Right cardiac atrium (tissue), 5 donors: ENCODE measurements around the gene MAST3. TPM values are rescaled to one million over a fixed set of nuclear protein-coding genes. Genes with fewer than 3 reads are reported as not detected.

Experiments used
- ATAC-seq, 2 donors: fragments of 200-7000 bp; cut with Tn5 transposase; one replicate each; pipeline versions ENCODE4 v1.8.0 to v1.9.1; 2020; ENCODE audit warnings: moderate library complexity in 2 of 2, mild to moderate bottlenecking in 1 of 2
- DNase-seq, 3 donors: peaks; one replicate each; pipeline ENCODE4 v3.0.0-alpha.2; 2020
- H3K27ac ChIP-seq: one replicate; pipeline ENCODE4 v1.5.1; 2013; ENCODE audit warnings: mild to moderate bottlenecking, low read length, control low read depth, moderate library complexity
- H3K27me3 ChIP-seq: one replicate; pipeline ENCODE4 v1.6.1; 2013; ENCODE audit not compliant: control insufficient read depth, insufficient read depth
- H3K4me1 ChIP-seq: one replicate; pipeline ENCODE4 v1.6.1; 2013; ENCODE audit warnings: low read length; ENCODE audit not compliant: control insufficient read depth, insufficient read depth
- H3K4me3 ChIP-seq: one replicate; pipeline ENCODE4 v1.5.1; 2013; ENCODE audit warnings: low read length, control low read depth
- H3K9me3 ChIP-seq: one replicate; pipeline ENCODE4 v1.6.1; 2013; ENCODE audit warnings: low read length; ENCODE audit not compliant: control insufficient read depth
- WGBS: extraction: QIAGEN DNeasy Blood & Tissue Kit; methylation state at CpG from one replicate; pipeline ENCODE4 v1.1.7; 2013; 5-methylcytosine and 5-hydroxymethylcytosine counted together
- intact Hi-C, 4 donors: fragments of 100-400 bp; cut with DNase I; formaldehyde crosslinking; loops; one replicate each; pipeline versions ENCODE4 v1.11.0 to v1.14.0; 2022 to 2023
- long read RNA-seq, 4 donors: library from polyadenylated mRNA; unstranded; transcript quantifications; one replicate each; pipeline ENCODE4 v2.0.0, GENCODE V29; 2020 to 2021
- polyA plus RNA-seq: library from polyadenylated mRNA; stranded (reverse); fragments of 200-250 nt; gene quantifications from one replicate; pipeline ENCODE4 v1.2.3, GENCODE V29; 2013
- total RNA-seq, 4 donors: library from RNA; stranded (reverse); fragmentation: NEBNext Ultra II Directional; extraction: Animal tissue kit (Norgen Biotek cat#: 25700); gene quantifications; one replicate each; pipeline ENCODE4 v1.2.1, GENCODE V29; 2021
- donor health status: healthy with polysubstance abuse.
- donor health status: DM: no; HTN: yes; CAD: no.
- donor health status: DM: no; HTN: no; CAD: no.
- donor health status: DM: no; HTN: yes; CAD: no; lungs with severe emphysema.
- donor health status: DM: yes; HTN: yes; CAD: no.

Gene MAST3
- total RNA-seq (1 to 10 TPM; 5.1 to 6.9 (median 6.5) TPM), polyA plus RNA-seq (2.6 TPM)
- long read RNA-seq, donor 1, partial matches to known transcripts: 4 of 9 reads
- long read RNA-seq, donor 1, other reads (novel, unspliced or antisense): 5 of 9 reads
- long read RNA-seq, donor 2, partial matches to known transcripts: 0 of 1 reads
- long read RNA-seq, donor 2, other reads (novel, unspliced or antisense): 1 of 1 reads
- long read RNA-seq, donor 3, partial matches to known transcripts: 5 of 10 reads
- long read RNA-seq, donor 3, other reads (novel, unspliced or antisense): 5 of 10 reads
- long read RNA-seq, donor 4, partial matches to known transcripts: 1 of 1 reads
- long read RNA-seq, donor 4, other reads (novel, unspliced or antisense): 0 of 1 reads

DNA sequence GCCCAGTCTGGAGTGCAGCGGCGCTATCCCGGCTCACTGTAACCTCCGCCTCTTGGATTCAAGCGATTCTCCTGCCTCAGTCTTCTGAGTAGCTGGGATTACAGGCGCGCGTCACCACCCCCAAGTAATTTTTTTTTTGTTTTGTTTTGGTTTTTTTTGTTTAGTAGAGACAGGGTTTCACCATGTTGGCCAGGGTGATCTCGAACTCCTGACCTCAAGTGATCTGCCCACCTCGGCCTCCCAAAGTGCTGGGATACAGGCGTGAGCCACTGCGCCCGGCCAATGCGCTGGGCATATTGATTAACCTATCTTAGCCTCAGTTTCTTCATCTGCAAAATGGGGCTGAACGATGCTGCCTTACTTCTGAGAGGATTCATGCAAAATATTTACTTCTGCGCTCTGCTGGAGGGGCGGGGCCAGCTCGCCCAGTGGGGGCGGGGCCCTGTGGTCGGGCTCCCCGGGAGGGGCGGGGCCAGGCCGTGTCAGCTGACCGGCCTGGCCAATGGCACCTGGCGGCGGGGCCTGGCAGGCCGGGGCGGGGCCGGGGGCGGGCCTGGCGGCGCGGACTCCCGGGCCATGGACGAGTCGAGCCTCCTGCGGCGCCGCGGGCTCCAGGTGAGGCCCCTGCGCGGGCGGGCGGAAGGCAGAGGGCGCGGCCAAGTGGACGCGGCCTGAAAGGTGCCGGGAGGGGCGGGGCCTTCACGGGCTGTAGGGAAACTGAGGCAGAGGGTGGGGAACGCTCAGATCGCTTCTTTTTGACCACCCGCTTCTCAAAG is at the start of gene MAST3:
MAST3 (plus strand) TSS at position 562 of the 776 bp plus-strand sequence; CDS start at position 577, 15 bp downstream.
- ATAC-seq: peak; percentile 94 to 96
- Histone ChIP-seq H3K4me3 (peak within 1 kb of the TSS; percentile 60), H3K27ac (no peak within 1 kb of the TSS), H3K9me3 (no peaks in the 10 kb centered on the region), H3K27me3 (no peaks in the 10 kb centered on the region), H3K4me1 (peaks cover 5% of the 10 kb centered on the region)
- intact Hi-C loops: no loop called here
- peak; percentile 84 to 95 (median 94) for DNase-seq
- WGBS: 22% methylated on average over 54 of the region's 54 CpGs

DNA sequence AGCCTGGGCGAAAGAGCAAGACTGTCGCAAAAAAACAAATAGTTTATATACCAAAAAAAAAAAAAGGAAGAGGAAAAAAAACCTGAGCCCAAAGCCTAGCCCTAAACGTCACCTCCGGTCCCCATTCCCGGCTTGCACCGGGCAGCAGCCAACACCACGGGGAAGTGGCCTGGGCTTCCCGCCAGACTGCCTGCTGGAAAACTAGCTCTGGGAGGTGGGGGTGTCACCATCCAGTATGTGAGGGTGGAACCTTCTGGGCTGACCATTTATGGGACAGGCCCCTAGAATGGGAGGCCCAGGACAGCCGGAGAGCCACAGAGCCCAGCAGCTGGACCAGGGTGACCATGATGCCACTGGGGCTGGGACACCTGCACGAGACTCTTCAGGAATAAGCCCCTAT is 48.2 kb upstream of the MAST3 start:
- intact Hi-C loops: no loop called here
- WGBS: 19% methylated on average over 10 of the region's 10 CpGs
- peak overlapping the region; percentile 71 for H3K27ac ChIP-seq
- no peak overlapping the region for H3K4me3 ChIP-seq
- DNase-seq (peak; percentile 97 to 99 (median 98)), ATAC-seq (peak; percentile 94 to 95)
- H3K27me3 ChIP-seq: no peaks in the 10 kb centered on the region
- H3K4me1 ChIP-seq: peaks cover 10% of the 10 kb centered on the region
- no peaks in the 10 kb centered on the region for H3K9me3 ChIP-seq

DNA sequence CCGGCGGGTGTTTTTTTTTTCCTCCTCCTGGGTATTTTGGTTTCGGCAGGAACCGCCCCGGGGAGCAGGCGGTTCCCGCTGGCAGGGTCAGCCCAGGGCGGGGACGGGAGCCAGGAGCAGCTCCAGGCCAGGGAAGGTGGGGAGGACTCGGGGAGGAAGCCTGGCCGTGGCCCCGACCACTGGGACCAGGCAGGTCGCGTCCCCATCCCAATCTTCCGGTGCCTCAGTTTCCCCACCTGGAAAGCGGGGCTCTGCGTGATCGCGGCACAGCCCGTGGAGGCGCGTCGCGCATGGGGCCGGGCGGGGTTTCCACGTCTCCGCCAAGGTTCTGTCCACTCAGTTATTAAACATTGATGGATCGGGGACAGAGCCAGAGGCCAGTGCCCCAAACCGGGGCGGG is 45.7 kb upstream of the MAST3 start:
- 17% methylated on average over 31 of the region's 31 CpGs for WGBS
- Histone ChIP-seq H3K9me3 (no peaks in the 10 kb centered on the region), H3K4me1 (peaks cover 8% of the 10 kb centered on the region), H3K27ac (no peak overlapping the region), H3K4me3 (peak overlapping the region; percentile 21), H3K27me3 (no peaks in the 10 kb centered on the region)
- DNase-seq (peak; percentile 68 to 89 (median 88)), ATAC-seq (peak; percentile 68 to 79)
- intact Hi-C loops: loop anchor here in 1 of 4 donors (10.0 kb wide), 1 partner anchor 107 kb away; no protein-coding TSS in a partner anchor

DNA sequence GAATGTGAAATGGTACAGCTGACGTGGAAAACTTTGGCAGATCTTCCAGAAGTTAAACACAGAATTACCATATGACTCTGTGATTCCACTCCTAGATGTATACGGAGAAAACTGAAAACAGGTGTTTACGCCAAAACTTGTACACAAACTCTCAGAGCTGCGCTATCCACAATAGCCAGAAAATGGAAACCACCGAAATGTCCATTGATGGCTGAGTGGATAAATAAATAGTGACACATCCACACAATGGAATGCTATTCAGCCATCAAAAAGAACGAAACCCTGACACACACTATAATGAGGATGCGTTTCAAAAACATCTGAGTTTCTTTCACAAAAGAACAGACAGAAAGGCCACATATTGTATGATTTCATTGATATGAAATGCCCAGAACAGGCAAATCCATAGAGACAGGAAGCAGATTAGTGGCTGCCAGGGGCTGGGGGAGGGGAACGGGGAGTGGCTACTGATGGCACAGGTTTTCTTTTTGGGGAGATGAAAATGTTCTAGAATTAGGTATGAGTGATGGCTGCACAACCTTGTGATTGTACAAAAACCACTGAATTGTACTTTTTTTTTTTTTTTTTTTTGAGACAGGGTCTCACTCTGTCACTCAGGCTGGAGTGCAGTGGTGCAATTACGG is 43.9 kb upstream of the MAST3 start:
- H3K27ac ChIP-seq: no peak overlapping the region
- H3K4me3 ChIP-seq: no peak overlapping the region
- no peaks in the 10 kb centered on the region for H3K27me3 ChIP-seq
- DNase-seq (peak in 1 of 3 donors; percentile 68), ATAC-seq (no peak)
- intact Hi-C loops: loop anchor here in 1 of 4 donors (10.0 kb wide), 1 partner anchor 109 kb away; no protein-coding TSS in a partner anchor
- no peaks in the 10 kb centered on the region for H3K9me3 ChIP-seq
- H3K4me1 ChIP-seq: peaks cover 5% of the 10 kb centered on the region
- WGBS: 70% methylated on average over 9 of the region's 9 CpGs

DNA sequence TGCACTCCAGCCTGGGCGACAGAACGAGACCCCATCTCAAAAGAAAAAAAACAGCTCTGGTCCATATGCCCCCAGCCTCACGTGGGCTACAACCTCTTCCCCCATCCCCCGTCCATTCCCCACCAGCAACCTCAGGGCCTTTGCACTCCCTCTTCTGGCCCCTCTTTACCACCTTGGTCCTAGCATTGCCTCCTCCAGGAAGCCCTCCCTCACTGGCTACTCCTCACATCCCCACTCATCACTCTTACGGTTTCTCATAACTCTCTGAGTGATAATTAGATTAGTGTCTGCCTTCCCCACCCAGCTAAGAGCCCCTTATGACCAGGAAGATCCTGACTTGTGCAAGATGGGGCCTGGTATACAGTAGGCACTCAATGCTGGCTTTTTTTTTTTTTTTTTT is 41.6 kb upstream of the MAST3 start:
- WGBS: 83% methylated on average over 5 of the region's 5 CpGs
- DNase-seq (no peak), ATAC-seq (no peak)
- Histone ChIP-seq H3K4me1 (peaks cover 3% of the 10 kb centered on the region), H3K27me3 (no peaks in the 10 kb centered on the region), H3K4me3 (no peak overlapping the region), H3K27ac (no peak overlapping the region), H3K9me3 (no peaks in the 10 kb centered on the region)
- intact Hi-C loops: loop anchor here in 2 of 4 donors (5.0 to 10.0 kb wide), 2 partner anchors 109 to 111 kb away; no protein-coding TSS in a partner anchor

DNA sequence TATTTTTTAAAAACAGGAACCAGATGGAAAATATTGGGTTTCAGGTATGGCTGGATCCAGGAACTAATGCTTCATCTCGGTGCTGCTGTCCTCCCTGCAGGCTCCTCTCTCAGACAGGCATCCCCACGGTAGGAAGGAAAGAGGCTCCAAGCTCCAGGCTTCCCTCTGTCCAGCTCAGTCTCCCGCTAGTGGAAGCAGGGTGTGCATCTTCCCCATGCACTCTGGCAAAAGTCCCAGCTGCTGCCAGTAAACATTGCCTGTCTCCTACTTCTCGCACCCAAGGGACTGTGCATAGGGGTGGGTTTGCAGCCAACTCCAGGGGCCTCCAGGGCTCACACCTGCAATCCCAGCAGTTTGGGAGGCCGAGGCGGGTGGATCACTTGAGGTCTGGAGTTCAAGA is 40.0 kb upstream of the MAST3 start:
- H3K4me3 ChIP-seq: no peak overlapping the region
- H3K27ac ChIP-seq: peak overlapping the region; percentile 59
- H3K27me3 ChIP-seq: no peaks in the 10 kb centered on the region
- H3K9me3 ChIP-seq: no peaks in the 10 kb centered on the region
- DNase-seq: peak; percentile 34 to 78 (median 73)
- intact Hi-C loops: loop anchor here in 2 of 4 donors (5.0 to 10.0 kb wide), 2 partner anchors 110 to 113 kb away; no protein-coding TSS in a partner anchor
- ATAC-seq: peak; percentile 40 to 52
- 63% methylated on average over 6 of the region's 6 CpGs for WGBS
- peaks cover 3% of the 10 kb centered on the region for H3K4me1 ChIP-seq

DNA sequence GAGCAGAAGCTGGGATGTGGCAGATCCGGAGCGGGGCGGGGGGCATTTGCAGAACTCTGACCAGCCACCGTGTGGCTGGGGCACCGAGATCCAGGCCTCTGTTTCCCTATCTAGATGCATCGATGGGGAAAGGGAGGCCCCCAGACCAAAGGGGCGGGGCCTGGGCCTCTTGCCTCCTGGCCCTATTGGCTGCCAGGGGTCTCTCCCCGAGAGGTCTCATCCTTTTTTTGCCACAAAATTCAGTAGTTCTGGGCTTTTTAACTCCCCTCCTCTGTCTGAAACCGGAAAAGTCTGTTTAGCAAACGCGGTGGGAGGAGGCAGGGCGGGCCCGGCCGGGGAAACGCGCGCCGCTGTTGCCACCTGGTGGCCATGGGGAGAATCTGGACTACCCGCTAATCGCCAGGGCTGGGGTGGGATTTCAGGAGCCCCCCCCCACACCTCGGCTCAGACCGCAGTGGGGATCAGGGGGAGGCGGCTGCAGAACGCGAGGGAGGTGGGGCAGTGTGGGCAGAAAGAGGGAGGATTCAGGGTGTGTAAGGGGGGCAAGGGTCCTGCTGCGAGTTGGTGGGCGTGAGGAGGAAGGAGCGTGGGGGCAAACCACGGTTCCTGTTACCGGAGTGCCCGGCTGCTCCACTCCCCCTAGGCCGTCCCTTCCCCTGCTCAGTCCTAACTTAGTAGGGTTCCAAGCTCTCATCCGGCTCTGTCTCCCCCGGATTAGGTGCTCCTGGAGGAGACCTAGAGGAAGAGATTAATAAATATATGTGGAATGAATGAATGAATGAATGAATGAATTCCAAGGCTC is 39.2 kb upstream of the MAST3 start:
- WGBS: 3% methylated on average over 34 of the region's 34 CpGs

DNA sequence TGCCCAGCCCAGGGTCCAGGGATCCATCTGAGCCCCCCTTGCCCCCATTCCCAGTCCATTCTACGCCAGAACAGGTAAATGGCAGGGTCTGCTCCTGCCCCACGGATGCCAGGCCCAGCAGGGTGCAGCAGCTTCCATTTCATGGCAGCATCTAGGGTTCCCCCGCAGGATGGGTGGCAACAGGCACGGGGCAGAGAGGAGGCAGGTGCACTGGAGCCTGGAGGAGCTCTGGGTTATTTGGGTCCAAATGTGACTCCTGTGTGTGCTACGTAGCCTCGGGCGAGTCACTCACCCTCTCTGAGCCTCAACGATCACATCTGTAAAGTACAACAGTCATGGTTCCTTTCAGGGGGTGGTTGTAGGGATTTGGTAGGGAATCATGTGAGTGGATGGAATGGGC is 38.3 kb upstream of the MAST3 start:
- intact Hi-C loops: loop anchor here in 2 of 4 donors (2.0 to 10.0 kb wide), 3 partner anchors 52 to 114 kb away; no protein-coding TSS in a partner anchor
- Histone ChIP-seq H3K9me3 (no peaks in the 10 kb centered on the region), H3K27ac (no peak overlapping the region), H3K4me3 (no peak overlapping the region), H3K27me3 (no peaks in the 10 kb centered on the region), H3K4me1 (peaks cover 3% of the 10 kb centered on the region)
- no peak for ATAC-seq
- WGBS: 63% methylated on average over 8 of the region's 8 CpGs
- no peak for DNase-seq

More for the DNA sequence above, 39.2 kb upstream of the MAST3 start:
- Histone ChIP-seq H3K9me3 (no peaks in the 10 kb centered on the region), H3K27me3 (no peaks in the 10 kb centered on the region), H3K27ac (peak overlapping the region; percentile 59), H3K4me1 (peaks cover 3% of the 10 kb centered on the region), H3K4me3 (no peak overlapping the region)
- intact Hi-C loops: loop anchor here (1.0 to 10.0 kb wide), 4 partner anchors 51 to 114 kb away; no protein-coding TSS in a partner anchor
- peak; percentile 81 to 93 (median 93) for DNase-seq
- peak; percentile 87 to 89 for ATAC-seq

DNA sequence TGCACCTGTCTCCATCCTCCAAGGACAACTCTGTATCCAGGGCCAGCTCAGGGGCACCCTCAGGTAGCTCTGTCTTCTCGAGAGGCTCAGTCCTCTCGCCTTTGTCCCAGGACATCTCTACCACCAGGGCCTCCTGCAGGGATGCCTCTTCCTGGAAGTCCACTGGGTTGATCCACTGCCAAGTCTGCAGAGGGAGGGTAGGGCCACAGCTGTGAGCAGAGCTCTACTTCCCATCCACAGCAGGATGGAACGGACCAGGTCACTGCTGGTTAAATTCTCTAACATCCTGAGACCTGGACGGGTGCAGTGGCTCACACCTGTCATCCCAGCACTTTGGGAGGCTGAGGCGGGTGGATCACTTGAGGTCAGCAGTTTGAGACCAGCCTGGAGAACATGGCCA is 37.7 kb upstream of the MAST3 start:
- DNase-seq: no peak
- H3K27ac ChIP-seq: no peak overlapping the region
- intact Hi-C loops: loop anchor here in 3 of 4 donors (2.0 to 10.0 kb wide), 4 partner anchors 53 to 118 kb away; no protein-coding TSS in a partner anchor
- no peaks in the 10 kb centered on the region for H3K27me3 ChIP-seq
- WGBS: 71% methylated on average over 5 of the region's 5 CpGs
- H3K4me1 ChIP-seq: peaks cover 3% of the 10 kb centered on the region
- ATAC-seq: no peak
- H3K9me3 ChIP-seq: no peaks in the 10 kb centered on the region
- H3K4me3 ChIP-seq: no peak overlapping the region

DNA sequence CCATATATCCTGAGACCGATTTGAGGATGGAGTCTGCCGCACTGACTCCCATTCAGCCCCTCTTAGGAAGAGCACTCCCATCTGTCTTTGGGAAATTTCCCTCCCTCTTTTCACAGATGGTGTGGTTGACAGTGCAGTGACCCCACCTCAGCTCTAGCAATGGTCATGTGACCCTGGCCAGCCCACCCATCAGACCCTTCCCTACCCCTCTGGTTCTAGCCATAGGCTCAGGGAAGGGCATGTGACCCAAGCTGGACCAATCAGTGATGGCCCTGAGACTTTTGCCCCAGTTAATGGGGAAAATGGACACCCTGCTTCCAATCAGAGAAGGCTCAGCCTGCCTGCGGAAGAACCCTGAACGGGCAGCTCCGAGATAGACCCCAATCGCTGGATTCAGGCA is 37.1 kb upstream of the MAST3 start:
- Histone ChIP-seq H3K4me3 (no peak overlapping the region), H3K4me1 (peaks cover 3% of the 10 kb centered on the region), H3K27ac (no peak overlapping the region), H3K9me3 (no peaks in the 10 kb centered on the region), H3K27me3 (no peaks in the 10 kb centered on the region)
- ATAC-seq: no peak
- 83% methylated on average over 6 of the region's 6 CpGs for WGBS
- intact Hi-C loops: loop anchor here in 1 of 4 donors (5.0 kb wide), 1 partner anchor 118 kb away; no protein-coding TSS in a partner anchor
- no peak for DNase-seq
